H1 (cell line): ENCODE data around the gene TUBA3D. TPM values are rescaled to one million over a fixed set of nuclear protein-coding genes. Genes with fewer than 3 reads are reported as not detected.
"Not testable (repeated sequence)": the region's sequence is repeated elsewhere in the genome, so short reads cannot be mapped to it uniquely, and the experiment has no call there.

Experiments
- CTCF ChIA-PET: fragments of 300-600 bp; sonication (Branson Sonifier 250); formaldehyde crosslinking; loops from one replicate; lab custom pipeline; 2021; ENCODE audit not compliant: partially characterized antibody; lab: Charles Lee
- POLR2A ChIA-PET: fragments of 300-600 bp; sonication (Branson Sonifier 250); formaldehyde crosslinking; loops from one replicate; lab custom pipeline; 2021; ENCODE audit warnings: inconsistent platforms; ENCODE audit not compliant: partially characterized antibody; lab: Charles Lee
- DNase-seq, 2 experiments: peaks; one replicate each; pipeline versions ENCODE4 v3.0.0 to v3.0.0-alpha.2; 2010 to 2022; ENCODE audit warnings: low spot score in 2 of 2, low read depth in 1 of 2, mixed read lengths in 1 of 2
- FAIRE-seq: peaks from 2 replicates; lab custom pipeline; 2011; peaks lifted over from hg19 to GRCh38; lab: Jason Lieb, UNC
- H2AFZ ChIP-seq: 2 replicates; pipeline ENCODE4 v1.8.1; 2012; ENCODE audit warnings: low read length, inconsistent platforms
- H2AK5ac ChIP-seq: 2 replicates; pipeline ENCODE4 v1.6.1; 2013; ENCODE audit warnings: low read depth, low read length
- H2BK120ac ChIP-seq: replicated peaks from 2 replicates; pipeline ENCODE3; 2013; ENCODE audit warnings: low read depth, low read length, inconsistent platforms
- H2BK12ac ChIP-seq: 2 replicates; pipeline ENCODE4 v1.6.1; 2013; ENCODE audit warnings: low read depth, low read length
- H2BK15ac ChIP-seq: 2 replicates; pipeline ENCODE4 v1.6.1; 2013; ENCODE audit warnings: low read length
- H2BK20ac ChIP-seq: 2 replicates; pipeline ENCODE4 v1.6.1; 2013; ENCODE audit warnings: low read length
- H2BK5ac ChIP-seq: 2 replicates; pipeline ENCODE4 v1.6.1; 2013; ENCODE audit warnings: low read depth, low read length
- H3K14ac ChIP-seq: 2 replicates; pipeline ENCODE4 v1.6.1; 2013; ENCODE audit warnings: inconsistent platforms; ENCODE audit not compliant: insufficient read length
- H3K18ac ChIP-seq: 2 replicates; pipeline ENCODE4 v1.6.1; 2013; ENCODE audit warnings: low read length; ENCODE audit errors: extremely low read depth
- H3K23ac ChIP-seq: 2 replicates; pipeline ENCODE4 v1.6.1; 2013; ENCODE audit warnings: inconsistent platforms; ENCODE audit not compliant: insufficient read length
- H3K23me2 ChIP-seq: 2 replicates; pipeline ENCODE4 v1.6.1; 2013; ENCODE audit warnings: low read depth, low read length
- H3K27ac ChIP-seq: 2 replicates; pipeline ENCODE4 v1.6.1; 2011; ENCODE audit warnings: low read depth, low read length, inconsistent platforms
- H3K27me3 ChIP-seq, 4 experiments: replicated peaks in 1 of 4; 1 replicate in 1 of 4; 2 replicates in 3 of 4; pipeline versions ENCODE4 v1.6.1 to v1.8.1; 2011 to 2013; ENCODE audit warnings: low read length in 3 of 4, mild to moderate bottlenecking in 3 of 4, inconsistent platforms in 2 of 4, mixed read lengths in 2 of 4, moderate library complexity in 1 of 4; ENCODE audit not compliant: control insufficient read depth in 3 of 4, insufficient read depth in 3 of 4; ENCODE audit errors: extremely low read depth in 1 of 4
- H3K36me3 ChIP-seq, 4 experiments: 2 replicates each; pipeline versions ENCODE4 v1.6.1 to v1.8.1; 2011 to 2013; ENCODE audit warnings: mild to moderate bottlenecking in 4 of 4, low read length in 3 of 4, moderate library complexity in 2 of 4, control low read depth in 1 of 4, inconsistent platforms in 1 of 4; ENCODE audit not compliant: insufficient read depth in 4 of 4, control insufficient read depth in 2 of 4
- H3K4ac ChIP-seq: replicated peaks from 2 replicates; pipeline ENCODE3; 2013; ENCODE audit warnings: low read length, low read depth, mixed read lengths, inconsistent platforms; ENCODE audit not compliant: insufficient read length
- H3K4me1 ChIP-seq, 4 experiments: replicated peaks in 1 of 4; 1 replicate in 1 of 4; 2 replicates in 3 of 4; pipeline versions ENCODE4 v1.6.1 to v1.8.1; 2011 to 2013; ENCODE audit warnings: low read length in 3 of 4, inconsistent platforms in 2 of 4, mixed read lengths in 1 of 4; ENCODE audit not compliant: insufficient read depth in 4 of 4, control insufficient read depth in 3 of 4
- H3K4me2 ChIP-seq, 2 experiments: 2 replicates each; pipeline versions ENCODE4 v1.6.1 to v1.8.1; 2011 to 2013; ENCODE audit warnings: low read depth in 2 of 2, low read length in 2 of 2, control low read depth in 1 of 2, inconsistent platforms in 1 of 2, mild to moderate bottlenecking in 1 of 2; ENCODE audit not compliant: insufficient read depth in 1 of 2
- H3K4me3 ChIP-seq, 4 experiments: fragments of 200-600, 300-600 bp in 1 of 4; sonication (generic), shearing (Covaris generic), sonication (Bioruptor Twin) in 1 of 4; 2 replicates each; pipeline versions ENCODE4 v1.5.1 to v1.8.1; 2011 to 2016; ENCODE audit warnings: low read length in 4 of 4, low read depth in 3 of 4, control low read depth in 2 of 4, inconsistent platforms in 2 of 4, mild to moderate bottlenecking in 2 of 4, mixed read lengths in 1 of 4, moderate library complexity in 1 of 4; ENCODE audit not compliant: insufficient read depth in 2 of 4; ENCODE audit errors: extremely low read depth in 1 of 4
- H3K56ac ChIP-seq: replicated peaks from 2 replicates; pipeline ENCODE3; 2013; ENCODE audit warnings: low read depth, mild to moderate bottlenecking, mixed read lengths, low read length, inconsistent platforms; ENCODE audit not compliant: insufficient read length
- H3K79me1 ChIP-seq: 2 replicates; pipeline ENCODE4 v1.6.1; 2013; ENCODE audit warnings: low read depth, low read length, control low read depth
- H3K79me2 ChIP-seq, 2 experiments: 2 replicates each; pipeline versions ENCODE4 v1.6.1 to v1.8.1; 2012 to 2013; ENCODE audit warnings: low read length in 2 of 2, mild to moderate bottlenecking in 2 of 2, inconsistent platforms in 1 of 2; ENCODE audit not compliant: insufficient read depth in 2 of 2, control insufficient read depth in 1 of 2
- H3K9ac ChIP-seq, 4 experiments: replicated peaks in 1 of 4; 1 replicate in 1 of 4; 2 replicates in 3 of 4; pipeline versions ENCODE4 v1.6.1 to v1.8.1; 2011 to 2013; ENCODE audit warnings: low read depth in 3 of 4, low read length in 3 of 4, control low read depth in 2 of 4, mild to moderate bottlenecking in 2 of 4, moderate library complexity in 2 of 4, inconsistent platforms in 1 of 4; ENCODE audit errors: extremely low read depth in 1 of 4
- H3K9me3 ChIP-seq, 2 experiments: 2 replicates each; pipeline versions ENCODE4 v1.6.1 to v1.8.1; 2012 to 2013; ENCODE audit warnings: mild to moderate bottlenecking in 2 of 2, moderate library complexity in 2 of 2, control low read depth in 1 of 2, inconsistent platforms in 1 of 2, low read depth in 1 of 2, low read length in 1 of 2, mixed read lengths in 1 of 2; ENCODE audit not compliant: insufficient read depth in 2 of 2
- H4K20me1 ChIP-seq, 2 experiments: replicated peaks in 1 of 2; 2 replicates each; pipeline versions ENCODE3 to v1.8.1; 2011 to 2013; ENCODE audit warnings: inconsistent platforms in 2 of 2, low read length in 2 of 2, mild to moderate bottlenecking in 1 of 2; ENCODE audit not compliant: insufficient read depth in 2 of 2, control insufficient read depth in 1 of 2
- H4K5ac ChIP-seq: 2 replicates; pipeline ENCODE4 v1.6.1; 2013; ENCODE audit warnings: low read length, low read depth, mixed read lengths, inconsistent platforms; ENCODE audit not compliant: insufficient read length
- H4K8ac ChIP-seq: 2 replicates; pipeline ENCODE4 v1.8.0; 2013; ENCODE audit warnings: mild to moderate bottlenecking, moderate library complexity, low read length, inconsistent platforms; ENCODE audit not compliant: insufficient read depth; ENCODE audit errors: extremely low read depth
- H4K91ac ChIP-seq: replicated peaks from 2 replicates; pipeline ENCODE3; 2013; ENCODE audit warnings: low read length, mixed read lengths, inconsistent platforms; ENCODE audit not compliant: insufficient read length
- WGBS, 2 experiments: shearing (Covaris generic) in 1 of 2; methylation state at CpG; one replicate each; pipeline versions ENCODE4 v1.1.6 to v1.1.7; 2013 to 2015; ENCODE audit warnings: low lambda C conversion rate in 2 of 2, mixed read lengths in 2 of 2, inconsistent platforms in 1 of 2, low coverage in 1 of 2, missing lambda C conversion rate in 1 of 2; ENCODE audit not compliant: insufficient replicate concordance in 2 of 2, insufficient coverage in 1 of 2, insufficient read length in 1 of 2; ENCODE audit errors: extremely low coverage in 1 of 2, missing lambda C conversion rate in 1 of 2; 5-methylcytosine and 5-hydroxymethylcytosine counted together
- polyA plus RNA-seq, 7 experiments: library from polyadenylated mRNA; depleted of rRNA in 3 of 7; stranded (reverse) in 5 of 7; unstranded in 2 of 7; fragments of >200 nt in 5 of 7; fragments of 200-250 nt in 2 of 7; gene quantifications; 1 replicate in 5 of 7; 2 replicates in 1 of 7; 4 replicates in 1 of 7; pipeline versions ENCODE4 v1.2.1 to v1.2.3, GENCODE V29; 2011 to 2013; ENCODE audit warnings: missing spikeins in 2 of 7, mixed read lengths in 2 of 7
- total RNA-seq: library from RNA; stranded (reverse); fragmentation: NEBNext Ultra II Directional; extraction: Animal tissue kit (Norgen Biotek cat#: 25700); gene quantifications from 2 replicates; pipeline ENCODE4 v1.2.1, GENCODE V29; 2021

Gene TUBA3D
- total and polyA plus RNA-seq, 2 of the 8 experiments (the other 6 are each of a cell fraction or from before 2014, with no cell fraction given), result 0.15 TPM; not detected in 1

- H3K36me3 ChIP-seq, H3K27me3 ChIP-seq, H3K23ac ChIP-seq, H3K79me2 ChIP-seq, H2BK20ac ChIP-seq, H2BK15ac ChIP-seq, H4K8ac ChIP-seq, H2AK5ac ChIP-seq, H3K9me3 ChIP-seq, H3K4ac ChIP-seq, DNase-seq, H3K56ac ChIP-seq, H3K27ac ChIP-seq, H2AFZ ChIP-seq, H2BK5ac ChIP-seq, H3K14ac ChIP-seq, H3K18ac ChIP-seq, H3K4me2 ChIP-seq, POLR2A ChIA-PET, H2BK12ac ChIP-seq, H4K5ac ChIP-seq, H4K20me1 ChIP-seq, H2BK120ac ChIP-seq, H3K79me1 ChIP-seq, H3K4me1 ChIP-seq, H3K4me3 ChIP-seq, H4K91ac ChIP-seq, FAIRE-seq, H3K9ac ChIP-seq, H3K23me2 ChIP-seq: not testable (repeated sequence)
- WGBS, 2 experiments, result 97% methylated on average over 23 of the region's 90 CpGs; no CpG with 5 or more reads in 1 of the 2 experiments
- CTCF ChIA-PET, result interaction anchor here (1.4 kb wide), 1 partner anchor 404 kb away, joined by 3 read pairs; no protein-coding TSS in a partner anchor
These were observed 31.0 kb upstream of the TUBA3D start for GRCh38 chr2:131444736-131445514.

GRCh38 chr2:131445515-131445797, 30.5 kb upstream of the TUBA3D start:
- H3K23me2 ChIP-seq, FAIRE-seq, H3K4me2 ChIP-seq, H3K14ac ChIP-seq, H3K56ac ChIP-seq, H4K20me1 ChIP-seq, H3K9me3 ChIP-seq, H3K27ac ChIP-seq, H3K18ac ChIP-seq, H2AK5ac ChIP-seq, H4K5ac ChIP-seq, H2AFZ ChIP-seq, H3K4ac ChIP-seq, H2BK5ac ChIP-seq, H3K4me3 ChIP-seq, H3K79me1 ChIP-seq, H2BK120ac ChIP-seq, H3K9ac ChIP-seq, CTCF ChIA-PET, H2BK20ac ChIP-seq, H2BK12ac ChIP-seq, H2BK15ac ChIP-seq, H4K91ac ChIP-seq, H4K8ac ChIP-seq, H3K27me3 ChIP-seq, H3K79me2 ChIP-seq, POLR2A ChIA-PET, H3K4me1 ChIP-seq, DNase-seq, H3K23ac ChIP-seq, H3K36me3 ChIP-seq: not testable (repeated sequence)
- no CpG with 5 or more reads among the region's 21 CpGs for WGBS, 2 experiments
